H4 (cell line): ENCODE data around the gene AGMO. TPM values are rescaled to one million over a fixed set of nuclear protein-coding genes. Genes with fewer than 3 reads are reported as not detected.
"Not testable (repeated sequence)": the region's sequence is repeated elsewhere in the genome, so short reads cannot be mapped to it uniquely, and the experiment has no call there.

Experiments used
- DNase-seq: peaks from one replicate; pipeline ENCODE4 v3.0.0-alpha.2; 2015; ENCODE audit warnings: low spot score
- total RNA-seq: library from RNA; depleted of rRNA; stranded (reverse); fragments of >200 nt; shearing (Covaris generic); gene quantifications from 2 replicates; pipeline ENCODE4 v1.2.3, GENCODE V29; 2014

AGMO gene
- total RNA-seq, 1 experiment from 2014 or later = 0.12 TPM

DNA sequence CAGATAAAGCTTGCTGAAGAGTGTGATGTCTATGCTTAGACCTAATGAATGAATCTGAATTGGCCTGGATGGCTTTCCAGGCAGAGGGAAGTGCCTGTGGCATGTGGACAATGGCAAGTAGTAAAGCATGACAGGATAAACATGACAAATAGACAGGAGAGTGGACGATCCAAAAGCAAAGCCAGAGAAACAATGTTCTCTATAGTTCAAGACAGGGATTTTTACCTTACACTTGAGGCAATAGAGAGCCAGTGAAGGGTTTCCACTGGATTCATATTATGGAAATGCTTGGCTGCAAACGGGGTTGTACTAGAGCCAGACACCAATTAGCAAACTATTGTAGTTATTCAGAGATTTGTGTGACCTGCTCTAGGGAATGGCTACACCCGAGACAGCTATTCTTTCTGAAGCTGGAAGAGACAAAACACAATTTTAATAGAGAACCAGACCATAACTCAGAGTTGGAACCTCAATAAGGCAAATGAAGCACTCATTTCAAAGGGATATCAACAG is 2.3 kb downstream of the AGMO start:
- no peak for DNase-seq

DNA sequence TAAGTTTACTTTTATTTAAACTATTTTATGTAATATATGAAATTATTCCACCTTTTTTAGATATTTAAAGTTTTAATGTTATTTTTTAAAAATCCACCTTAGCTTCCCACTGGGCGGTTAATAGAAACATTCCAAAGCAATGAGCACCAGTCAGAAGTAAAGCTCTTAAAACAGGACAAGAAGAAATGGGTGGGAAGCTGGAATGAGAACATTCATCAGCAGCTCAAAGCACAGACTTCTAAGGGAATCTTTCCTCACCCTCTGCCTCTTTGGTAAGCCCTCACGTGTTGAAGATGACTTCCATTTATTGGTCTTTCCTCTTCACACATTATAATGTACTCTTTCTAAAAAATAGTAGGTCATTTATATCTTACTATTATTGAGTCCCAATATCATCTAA is 3.1 kb downstream of the AGMO start:
- no peak for DNase-seq

DNA sequence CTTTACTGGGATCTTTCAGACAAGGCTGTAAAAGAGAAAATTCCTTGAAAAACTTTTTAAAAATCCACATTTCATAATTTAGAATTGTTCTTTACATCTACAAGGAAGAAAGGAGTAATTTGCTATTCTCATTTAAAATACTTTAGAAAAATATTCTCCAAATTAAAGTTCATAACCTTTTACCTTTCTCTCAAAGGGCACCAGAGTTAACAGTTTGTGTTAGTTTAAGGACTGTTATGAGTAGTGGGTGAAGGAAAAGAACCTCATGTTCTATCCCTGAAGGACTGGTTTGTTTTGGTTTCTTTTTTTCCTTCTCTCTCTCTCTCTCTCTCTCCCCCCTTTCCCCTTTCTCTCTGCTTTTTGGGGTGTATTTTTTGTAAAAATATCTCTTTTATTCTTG is 4.1 kb downstream of the AGMO start:
- no peak for DNase-seq

DNA sequence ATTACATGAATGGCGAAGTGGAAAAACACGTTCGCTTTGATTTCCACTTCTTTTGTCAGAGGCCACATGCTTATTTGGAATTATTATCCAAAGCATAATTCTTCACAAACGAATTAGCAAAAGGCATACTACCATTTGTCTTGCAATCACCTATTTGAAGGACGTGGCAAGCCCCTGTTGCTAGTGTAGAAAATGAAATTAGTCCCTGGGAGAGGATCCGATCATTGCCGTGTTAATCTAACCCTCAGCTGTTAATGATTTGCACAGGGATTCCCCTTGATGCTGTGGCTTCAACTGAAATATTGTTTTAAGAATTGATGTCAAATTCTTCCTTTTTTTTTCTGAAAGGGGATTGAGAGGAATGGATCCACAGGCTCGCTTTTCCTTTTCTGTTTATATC is 4.6 kb downstream of the AGMO start:
- DNase-seq = no peak

DNA sequence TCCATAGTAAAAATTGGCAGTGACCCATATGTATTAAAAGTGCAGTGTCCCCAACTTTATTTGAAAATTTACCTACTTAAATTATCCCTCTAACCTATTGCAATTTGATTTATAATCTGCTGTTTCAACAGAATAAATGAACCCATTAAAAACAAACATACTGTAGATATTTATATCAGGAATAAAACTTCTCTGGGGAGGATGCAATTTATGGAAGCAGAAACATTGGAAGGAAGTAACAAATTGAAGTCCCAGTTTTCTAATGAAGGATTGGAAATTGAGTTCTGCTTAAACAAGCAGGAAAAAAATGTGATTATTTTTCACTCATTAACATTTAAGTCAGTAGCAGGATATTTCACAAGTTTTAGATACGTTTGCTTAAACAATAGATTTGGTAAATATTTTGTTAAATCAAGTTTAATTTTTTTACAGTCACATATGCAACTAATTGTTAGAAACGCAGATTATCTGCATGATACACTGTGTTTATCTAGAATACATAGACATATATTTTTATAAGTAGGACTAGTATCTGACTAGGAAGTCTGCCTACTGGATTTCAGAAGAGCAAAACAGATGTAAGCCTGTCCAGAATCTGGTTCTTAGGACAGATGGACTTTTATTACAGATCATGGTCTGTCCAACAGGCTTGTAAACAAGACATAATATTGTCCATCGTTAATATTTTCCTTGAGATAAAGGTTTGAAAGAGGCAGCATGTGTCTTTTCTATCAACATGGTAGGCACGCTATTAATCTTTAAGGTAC is 5.3 kb downstream of the AGMO start:
- no peak for DNase-seq

DNA sequence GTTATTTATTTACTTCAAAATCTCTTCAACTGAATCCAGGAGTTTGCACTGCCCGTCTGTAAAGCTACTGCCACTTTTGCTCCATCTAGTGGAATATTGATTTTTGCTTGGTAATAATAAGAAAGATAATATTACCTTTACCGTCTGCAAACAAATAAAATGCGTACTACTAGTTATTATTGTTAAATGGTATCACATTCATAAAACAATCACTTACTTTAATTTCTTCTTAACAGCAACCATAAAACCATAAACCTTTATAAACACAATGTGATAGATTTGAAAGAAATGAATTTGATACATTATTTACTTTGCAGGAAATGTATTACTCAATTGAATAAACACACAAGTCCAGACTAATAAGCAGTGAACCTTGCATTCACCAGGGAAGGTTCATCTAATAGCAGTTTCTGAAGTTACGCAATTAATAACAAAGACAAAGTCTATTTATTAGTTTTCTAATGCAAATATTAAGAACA is 6.4 kb downstream of the AGMO start:
- DNase-seq = no peak

DNA sequence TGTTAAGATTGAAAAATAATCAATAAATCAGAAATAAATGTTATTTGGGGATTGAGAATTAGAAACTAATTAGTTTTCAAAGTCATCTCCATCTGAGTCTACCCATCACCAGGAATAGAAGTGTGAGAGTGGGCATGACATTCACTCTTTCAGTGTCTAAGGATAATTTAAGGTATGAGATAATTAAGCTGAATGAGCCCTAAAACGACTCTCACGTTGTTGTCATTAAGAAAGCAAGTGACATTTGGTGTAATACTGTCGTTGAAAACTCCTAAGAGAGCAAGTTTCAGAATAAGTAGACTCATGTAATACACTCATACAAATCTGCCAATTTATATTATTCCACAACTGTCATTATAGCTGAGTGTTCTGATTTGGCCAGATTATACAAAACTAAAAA is 7.1 kb downstream of the AGMO start:
- DNase-seq = no peak

DNA sequence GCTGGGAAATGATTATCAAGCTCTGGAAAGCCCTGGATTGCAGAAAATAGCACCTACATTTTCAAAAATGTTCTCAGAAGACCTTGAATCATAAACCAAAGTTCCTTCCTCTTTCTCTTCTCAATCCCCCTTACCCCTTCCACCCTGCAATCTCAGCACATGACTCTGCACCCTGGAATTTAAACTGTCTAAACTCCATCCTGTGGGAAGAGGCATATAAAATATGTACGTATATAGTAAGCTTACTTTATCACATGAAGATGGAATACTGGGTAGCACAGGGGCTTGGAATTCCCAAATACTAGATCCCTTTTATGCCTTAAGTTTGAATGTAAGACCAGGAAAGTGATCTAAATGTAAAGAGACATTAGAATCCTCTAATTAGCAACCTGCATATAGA is 7.7 kb downstream of the AGMO start:
- no peak for DNase-seq

DNA sequence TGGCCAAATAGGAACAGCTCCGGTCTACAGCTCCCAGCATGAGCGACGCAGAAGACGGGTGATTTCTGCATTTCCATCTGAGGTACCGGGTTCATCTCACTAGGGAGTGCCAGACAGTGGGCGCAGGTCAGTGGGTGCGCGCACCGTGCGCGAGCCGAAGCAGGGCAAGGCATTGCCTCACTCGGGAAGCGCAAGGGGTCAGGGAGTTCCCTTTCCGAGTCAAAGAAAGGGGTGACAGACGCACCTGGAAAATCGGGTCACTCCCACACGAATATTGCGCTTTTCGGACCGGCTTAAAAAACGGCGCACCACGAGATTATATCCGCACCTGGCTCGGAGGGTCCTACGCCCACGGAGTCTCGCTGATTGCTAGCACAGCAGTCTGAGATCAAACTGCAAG is 14.5 kb downstream of the AGMO start:
- DNase-seq = not testable (repeated sequence)

DNA sequence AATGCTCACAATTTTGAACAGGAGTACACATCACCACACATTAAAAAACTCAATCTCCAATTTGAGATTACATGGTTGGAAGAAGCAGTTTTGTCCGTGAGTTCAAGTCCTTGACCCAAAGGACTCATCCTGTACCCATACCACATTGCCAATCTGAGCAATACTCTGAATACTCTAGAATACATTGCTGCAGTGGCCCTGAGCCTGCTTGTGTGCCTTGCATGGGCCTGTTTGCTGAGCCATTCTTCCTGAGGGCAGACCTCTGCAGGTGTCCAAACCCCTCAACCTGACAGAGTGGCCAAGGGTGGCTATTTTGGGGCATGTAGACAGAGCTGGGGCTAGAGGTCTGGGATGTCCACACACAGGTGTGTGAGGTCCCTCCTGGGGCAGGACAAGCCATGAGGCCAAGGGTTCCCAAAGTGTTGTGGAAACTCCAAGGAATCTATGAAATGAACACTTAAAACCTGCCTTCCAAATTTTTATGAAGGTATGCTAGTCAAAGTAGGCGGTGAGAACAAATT is 15.5 kb downstream of the AGMO start:
- DNase-seq = no peak

DNA sequence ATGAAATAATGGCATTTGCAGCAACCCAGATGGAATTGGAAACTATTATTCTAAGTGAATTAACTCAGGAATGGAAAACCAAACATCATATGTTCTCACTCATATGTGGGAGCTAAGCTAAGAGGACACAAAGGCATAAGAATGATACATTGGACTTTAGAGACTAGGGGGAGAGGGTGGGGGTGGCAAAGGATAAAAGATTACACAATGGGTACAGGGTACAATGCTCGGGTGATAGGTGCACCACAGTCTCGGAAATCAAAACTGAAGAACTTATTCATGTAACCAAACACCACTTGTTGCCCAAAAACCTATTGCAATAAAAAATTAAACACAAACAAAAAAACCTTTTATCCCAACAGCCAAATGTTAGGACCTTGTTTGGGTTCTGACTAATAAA is 17.8 kb downstream of the AGMO start:
- DNase-seq = no peak

DNA sequence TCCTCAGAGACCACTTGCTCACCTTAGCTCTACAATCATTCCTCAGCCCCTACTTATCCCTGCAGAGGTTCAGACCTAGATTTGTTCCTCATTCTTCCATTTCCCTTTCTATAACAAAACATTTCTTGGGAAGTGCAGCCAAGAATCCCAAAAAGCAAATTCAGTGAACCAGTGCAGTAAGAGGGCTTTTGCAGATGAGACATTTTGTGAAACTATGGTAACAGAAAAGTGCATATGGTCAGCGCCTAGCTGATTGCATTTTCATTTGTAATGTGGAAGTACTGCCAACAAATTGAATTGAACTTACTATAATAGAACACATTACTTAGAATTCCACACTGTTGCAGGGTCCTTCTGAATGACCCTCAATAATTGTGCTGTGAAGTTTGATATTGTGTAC is 18.6 kb downstream of the AGMO start:
- DNase-seq = no peak

DNA sequence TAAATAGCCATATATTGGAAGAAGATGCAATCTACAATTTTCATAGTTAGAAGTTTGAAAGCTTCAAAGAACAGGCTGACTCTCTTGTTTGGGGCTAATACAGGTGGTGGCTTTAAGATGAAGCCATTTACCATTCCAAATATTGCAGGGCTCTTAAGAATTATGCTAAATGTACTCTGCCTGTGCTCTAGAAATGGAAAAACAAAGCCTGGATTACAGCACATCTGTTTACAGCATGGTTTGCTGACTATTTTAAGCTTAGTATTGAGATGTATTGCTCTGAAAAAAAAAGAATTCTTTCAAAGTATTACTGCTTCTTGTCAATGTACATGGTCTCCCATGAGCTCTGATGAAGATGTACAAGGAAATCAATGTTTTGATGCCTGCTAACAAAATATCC is 34.2 kb downstream of the AGMO start:
- no peak for DNase-seq

DNA sequence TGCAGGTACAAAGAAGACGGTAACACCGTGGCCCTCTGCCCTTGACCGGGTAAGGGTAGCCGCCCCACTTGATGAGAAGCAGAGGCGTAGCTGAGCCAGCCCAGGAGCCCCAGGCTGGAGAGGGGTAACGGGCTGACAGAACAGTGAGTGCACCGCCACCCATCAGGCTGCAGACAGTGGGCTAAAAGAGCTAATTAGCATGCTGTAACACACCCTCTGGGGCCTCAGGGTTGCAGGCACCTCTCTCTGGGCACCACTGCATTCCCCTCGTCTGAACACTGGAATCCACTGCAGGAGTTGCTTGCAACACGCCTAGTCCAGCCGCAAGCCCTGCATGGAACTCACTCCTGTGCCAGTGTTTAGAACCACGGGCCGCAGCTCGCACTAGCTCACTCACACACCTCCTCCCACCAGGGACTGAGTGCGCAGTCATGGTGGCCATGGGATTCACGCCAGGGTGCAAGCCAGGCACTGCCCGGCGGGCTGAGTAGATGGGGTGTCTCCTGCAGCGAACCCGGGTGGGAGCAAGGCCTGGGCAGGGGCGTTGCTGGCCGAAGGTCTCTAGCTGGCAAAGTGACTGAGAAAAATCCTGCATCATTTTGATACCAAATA is 36.1 kb downstream of the AGMO start:
- DNase-seq = no peak

DNA sequence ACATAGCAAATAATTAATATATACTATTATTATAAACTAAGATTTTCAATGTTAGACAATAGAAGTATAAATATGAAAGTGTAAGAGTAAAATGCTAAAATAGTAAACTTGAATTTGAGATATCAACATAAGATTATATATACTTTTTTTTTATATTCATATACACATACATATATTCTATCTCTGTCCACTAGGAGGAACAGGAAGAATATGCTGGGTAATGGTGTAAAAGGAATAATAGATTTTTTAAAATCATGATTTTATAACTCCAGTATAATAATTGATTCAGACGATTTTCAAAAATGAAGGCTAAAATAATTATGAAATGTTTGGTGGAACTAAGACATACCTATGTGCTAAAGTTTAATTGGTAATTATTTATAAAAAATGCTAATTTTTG is 37.7 kb downstream of the AGMO start:
- no peak for DNase-seq

DNA sequence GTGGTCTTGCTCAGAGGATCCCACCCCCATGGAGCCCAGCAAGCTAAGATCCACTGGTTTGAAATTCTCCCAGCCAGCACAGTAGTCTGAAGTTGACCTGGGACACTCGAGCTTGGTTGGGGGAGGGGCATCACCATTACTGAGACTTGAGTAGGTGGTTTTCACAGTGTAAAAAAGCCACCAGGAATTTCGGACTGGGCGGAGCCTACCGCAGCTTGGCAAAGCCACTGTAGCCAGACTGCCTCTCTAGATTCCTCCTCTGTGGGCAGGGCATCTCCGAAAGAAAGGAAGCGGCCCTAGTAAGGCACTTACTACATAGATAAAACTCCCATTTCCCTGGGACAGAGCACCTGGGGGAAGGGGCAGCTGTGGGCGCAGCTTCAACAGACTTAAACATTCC is 44.0 kb downstream of the AGMO start:
- DNase-seq = peak; percentile 43

DNA sequence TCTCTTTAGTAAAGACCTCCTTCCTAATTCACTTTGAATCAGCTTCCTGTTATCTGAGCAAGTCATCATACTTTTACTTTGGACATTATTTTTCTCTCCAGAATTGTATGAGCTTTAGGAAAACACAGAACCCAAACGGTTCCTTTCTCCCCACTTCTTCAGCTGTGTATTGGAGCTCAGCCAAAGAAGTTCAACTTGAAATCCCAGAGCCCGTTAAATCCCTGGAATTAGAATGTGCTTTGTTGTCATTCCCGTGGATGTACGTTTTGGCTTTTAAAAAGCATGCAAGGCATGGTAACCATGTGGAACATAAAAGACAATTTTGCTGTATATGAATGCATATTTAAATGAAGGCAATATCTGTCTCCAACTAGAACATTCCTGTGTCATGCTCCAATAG is 46.6 kb downstream of the AGMO start:
- DNase-seq = no peak

DNA sequence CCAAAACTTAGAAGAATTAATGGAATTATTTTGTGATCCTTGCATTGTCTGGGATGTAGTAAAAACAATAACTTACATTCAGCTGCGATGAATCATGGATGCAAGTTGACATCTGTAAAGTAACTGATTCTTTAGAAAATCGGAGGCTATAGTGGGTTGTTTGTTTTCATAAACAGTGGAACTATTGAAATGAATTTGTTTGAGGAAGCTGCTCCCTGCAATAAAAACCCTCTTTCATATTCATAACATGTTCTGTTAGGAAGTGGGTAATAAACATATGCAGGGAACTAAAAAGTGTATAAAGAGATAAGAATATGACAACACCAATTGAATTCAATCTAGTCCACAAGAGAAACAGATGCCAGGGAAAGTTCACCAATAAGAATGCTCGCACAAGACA is 53.6 kb downstream of the AGMO start:
- DNase-seq = no peak

DNA sequence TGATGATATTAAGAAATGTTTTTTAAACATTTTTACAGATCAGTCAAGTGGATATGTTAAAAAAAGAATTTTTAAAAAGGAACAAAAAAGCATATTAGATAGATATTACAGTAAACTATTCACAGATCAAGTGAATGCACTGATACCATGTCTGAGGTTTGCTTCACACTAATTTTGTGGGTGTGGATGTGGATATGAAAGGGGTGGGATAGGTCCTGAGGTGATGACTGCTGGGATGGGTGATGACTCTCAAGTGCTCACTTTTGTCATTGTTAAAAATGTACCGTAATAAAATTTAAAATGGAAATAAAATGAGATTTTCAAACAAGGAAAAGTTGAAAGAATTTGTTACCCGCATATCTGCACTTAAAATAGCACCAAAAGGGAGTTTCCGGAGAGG is 54.1 kb downstream of the AGMO start:
- no peak for DNase-seq

DNA sequence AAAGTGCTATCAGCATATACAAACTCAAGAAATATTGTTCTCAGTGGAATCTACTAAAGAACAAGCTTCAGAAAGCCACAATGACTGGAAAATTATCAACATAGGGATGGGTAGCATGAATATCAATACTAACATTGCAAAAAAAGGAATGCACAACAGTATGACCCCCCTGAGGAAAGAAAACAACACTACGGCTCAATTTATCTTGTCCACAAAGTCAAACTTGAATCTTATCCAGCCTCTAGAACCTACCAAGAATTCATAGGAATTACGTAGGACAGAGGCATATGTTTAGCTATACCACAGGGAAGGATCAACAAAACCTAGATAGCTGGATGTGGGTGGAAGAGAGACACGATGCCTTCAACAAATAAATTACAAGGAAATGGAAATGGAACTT is 54.6 kb downstream of the AGMO start:
- DNase-seq = no peak

DNA sequence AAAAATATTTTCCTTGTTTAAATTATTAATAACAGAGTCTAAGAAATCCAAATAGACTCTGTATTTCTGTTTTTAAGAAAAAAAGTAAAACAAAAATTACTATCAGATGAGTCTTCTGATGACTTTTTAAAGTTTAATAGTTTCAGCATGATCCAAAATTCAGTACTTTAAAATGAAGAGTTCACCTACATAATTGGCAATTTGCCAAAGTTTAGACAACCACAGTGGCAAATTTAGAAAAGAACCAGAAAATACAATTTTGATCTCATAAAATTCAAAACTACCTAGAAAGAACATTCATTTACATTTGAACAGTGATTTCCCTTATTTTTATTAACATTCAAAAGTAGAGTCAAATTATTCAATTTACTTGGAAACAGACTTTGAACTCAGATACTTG is 56.1 kb downstream of the AGMO start:
- DNase-seq = no peak

DNA sequence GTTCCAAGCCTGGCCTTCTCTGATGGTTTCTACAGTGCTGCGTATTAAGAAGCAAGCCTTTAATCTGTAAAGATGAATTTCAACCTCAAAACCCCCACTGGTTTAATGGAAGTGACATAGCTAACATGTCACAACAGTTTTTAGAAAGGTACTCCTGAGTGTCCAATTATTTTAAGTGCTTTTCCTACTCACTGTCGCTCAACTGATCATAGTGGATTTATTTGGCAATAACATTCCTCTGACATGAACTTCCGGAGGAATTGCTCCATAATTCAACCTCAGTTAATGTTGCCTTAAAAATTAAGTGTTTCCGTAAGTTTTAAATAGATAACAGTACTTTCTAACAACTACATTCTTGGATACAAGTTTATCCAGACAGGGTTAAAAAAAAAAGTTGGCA is 57.5 kb downstream of the AGMO start:
- no peak for DNase-seq

DNA sequence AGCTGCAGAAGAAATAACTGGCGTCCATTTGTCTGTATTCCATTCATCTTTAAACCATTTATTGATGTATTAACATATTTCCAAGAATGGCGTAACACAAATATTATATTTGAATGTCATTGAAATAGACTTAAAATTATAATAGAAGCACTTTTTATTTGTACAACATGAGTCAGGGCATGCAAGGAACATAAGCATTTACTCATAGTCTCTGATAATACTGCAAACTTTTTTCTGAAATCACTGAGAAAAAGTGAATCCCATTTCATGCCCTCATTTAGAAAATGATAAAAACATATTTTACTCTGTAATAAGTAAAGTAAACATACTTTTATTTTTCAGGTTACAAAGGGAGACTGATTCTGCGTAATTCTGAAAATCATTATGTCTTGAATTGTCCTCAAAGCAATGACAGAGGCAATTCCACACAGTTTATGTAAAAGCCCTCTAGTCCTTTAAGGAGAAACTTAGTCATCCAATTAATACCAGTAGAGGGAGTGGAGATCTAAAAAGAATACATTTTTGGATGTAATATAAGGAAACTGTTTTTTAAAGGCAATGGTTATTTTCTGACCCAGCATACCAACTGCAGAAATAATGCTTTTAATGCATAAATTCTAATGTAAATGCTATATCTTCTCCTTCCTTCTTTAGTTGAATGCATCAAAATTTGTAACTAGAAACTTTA is 58.1 kb downstream of the AGMO start:
- DNase-seq = no peak
